G401 (cell line): ENCODE measurements around the gene TCF7L2. TPM values are rescaled to one million over a fixed set of nuclear protein-coding genes. Genes with fewer than 3 reads are reported as not detected.
A peak's percentile ranks its signal among the peaks of the same experiment; 100 is the strongest.

Experiments used
- DNase-seq: peaks from one replicate; pipeline ENCODE4 v3.0.0-alpha.2; 2015; ENCODE audit warnings: low spot score
- in situ Hi-C: cut with HindIII; loops from 2 replicates; pipeline ENCODE4 v1.10.0; 2016; ENCODE audit warnings: low sequenced_read_pairs, mixed read lengths
- total RNA-seq: library from RNA; depleted of rRNA; stranded (reverse); fragments of >200 nt; shearing (Covaris generic); gene quantifications from 2 replicates; pipeline ENCODE4 v1.2.3, GENCODE V29; 2014

The TCF7L2 gene
- total RNA-seq, 1 experiment from 2014 or later = 0.88 TPM

DNA sequence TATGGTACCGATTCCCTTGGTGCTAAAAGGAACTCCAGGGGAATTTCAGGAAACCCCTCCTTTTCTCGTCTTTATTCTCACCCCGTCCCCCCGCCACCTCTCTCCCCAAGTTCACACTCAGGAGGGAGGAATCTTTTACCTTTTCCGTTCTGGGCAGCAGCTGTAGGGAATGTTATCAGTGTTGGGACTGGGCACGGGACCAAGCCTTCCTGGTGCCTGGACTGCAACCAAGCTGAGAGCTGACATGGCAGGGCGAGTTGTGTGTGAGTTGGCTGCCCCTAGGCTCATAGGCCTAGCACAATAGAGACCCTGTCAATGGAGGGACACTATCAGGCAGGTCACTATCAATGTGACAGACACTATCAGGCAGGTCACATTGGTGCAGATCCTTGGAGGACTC, 121.4 kb downstream of the TCF7L2 start:
- in situ Hi-C loops = no loop called here
- no peak for DNase-seq

DNA sequence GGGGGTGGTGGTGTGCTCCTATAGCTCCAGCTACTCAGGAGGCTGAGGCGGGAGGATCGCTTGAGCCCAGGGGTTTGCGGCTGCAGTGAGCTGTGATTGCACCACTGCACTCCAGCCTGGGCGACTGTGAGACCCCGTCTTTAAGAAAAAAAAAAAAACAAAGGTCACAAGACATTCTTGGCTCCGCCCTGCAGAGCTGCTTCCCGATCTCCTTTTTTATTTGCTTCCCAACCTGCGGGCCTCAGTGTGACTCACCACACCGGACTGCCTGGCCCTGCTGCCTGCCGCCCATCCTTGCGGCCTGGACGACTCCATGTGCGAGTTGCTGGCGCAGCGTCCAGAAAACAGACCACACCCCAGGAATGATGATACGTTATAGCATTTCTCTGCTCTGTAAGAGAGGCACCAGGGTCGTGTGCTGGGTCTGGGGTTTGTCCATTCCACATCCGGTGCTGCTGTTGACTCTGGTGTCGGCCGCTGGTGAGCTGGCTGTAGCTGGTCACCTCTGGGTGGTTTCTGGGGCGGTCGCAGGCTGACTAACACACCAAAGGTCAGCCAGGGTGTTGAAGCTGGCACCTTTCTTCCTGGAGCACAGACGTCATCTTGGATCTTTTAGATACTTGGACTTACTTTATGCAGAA, 123.6 kb downstream of the TCF7L2 start:
- in situ Hi-C loops = no loop called here
- DNase-seq = no peak

DNA sequence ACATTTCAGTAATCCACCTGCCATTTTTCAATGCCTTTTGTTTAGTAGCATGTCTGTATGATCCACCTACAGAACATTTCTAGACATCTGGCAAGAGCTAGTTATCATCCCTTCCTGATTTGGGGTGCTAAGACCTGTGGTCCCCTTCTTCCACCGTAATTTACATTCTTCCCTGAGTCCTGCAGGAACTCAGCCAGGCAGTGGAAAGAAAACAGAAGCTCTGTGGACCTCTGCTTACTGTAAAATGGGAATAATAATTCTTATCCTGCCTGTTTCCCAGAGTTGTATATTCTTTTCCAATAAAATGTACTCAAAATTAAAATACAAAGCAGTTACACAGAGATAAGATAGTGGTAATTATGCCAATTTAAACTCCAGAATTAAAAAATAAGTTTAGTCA, 126.9 kb downstream of the TCF7L2 start:
- DNase-seq = no peak
- in situ Hi-C loops = no loop called here

DNA sequence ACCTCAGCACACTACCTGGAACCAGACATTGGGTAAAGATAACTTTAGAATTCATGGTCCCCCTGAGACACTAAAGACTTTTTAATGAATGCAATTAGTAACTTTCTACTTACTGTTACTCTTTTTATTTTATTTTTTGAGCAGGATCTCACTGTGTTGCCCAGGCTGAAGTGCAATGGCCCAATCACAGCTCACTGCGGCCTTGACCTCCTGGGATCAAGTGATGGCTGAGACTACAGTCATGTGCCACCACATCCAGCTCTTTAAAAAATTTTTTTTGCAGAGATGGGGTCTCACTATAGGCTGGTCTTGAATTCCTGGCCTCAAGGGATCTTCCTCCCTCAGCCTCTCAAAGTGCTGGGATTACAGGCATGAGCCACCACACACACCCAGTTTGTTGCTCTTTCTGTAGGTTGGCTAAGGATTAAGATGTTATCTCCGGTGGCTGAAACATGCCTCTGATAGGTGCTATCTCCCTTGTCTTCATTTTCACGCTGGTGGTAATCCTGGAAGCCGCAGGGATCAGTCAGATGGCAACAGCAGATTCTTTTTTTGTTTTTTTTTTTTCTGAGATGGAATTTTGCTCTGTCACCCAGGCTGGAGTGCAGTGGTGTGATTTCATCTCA, 128.3 kb downstream of the TCF7L2 start:
- DNase-seq = no peak
- in situ Hi-C loops = no loop called here

DNA sequence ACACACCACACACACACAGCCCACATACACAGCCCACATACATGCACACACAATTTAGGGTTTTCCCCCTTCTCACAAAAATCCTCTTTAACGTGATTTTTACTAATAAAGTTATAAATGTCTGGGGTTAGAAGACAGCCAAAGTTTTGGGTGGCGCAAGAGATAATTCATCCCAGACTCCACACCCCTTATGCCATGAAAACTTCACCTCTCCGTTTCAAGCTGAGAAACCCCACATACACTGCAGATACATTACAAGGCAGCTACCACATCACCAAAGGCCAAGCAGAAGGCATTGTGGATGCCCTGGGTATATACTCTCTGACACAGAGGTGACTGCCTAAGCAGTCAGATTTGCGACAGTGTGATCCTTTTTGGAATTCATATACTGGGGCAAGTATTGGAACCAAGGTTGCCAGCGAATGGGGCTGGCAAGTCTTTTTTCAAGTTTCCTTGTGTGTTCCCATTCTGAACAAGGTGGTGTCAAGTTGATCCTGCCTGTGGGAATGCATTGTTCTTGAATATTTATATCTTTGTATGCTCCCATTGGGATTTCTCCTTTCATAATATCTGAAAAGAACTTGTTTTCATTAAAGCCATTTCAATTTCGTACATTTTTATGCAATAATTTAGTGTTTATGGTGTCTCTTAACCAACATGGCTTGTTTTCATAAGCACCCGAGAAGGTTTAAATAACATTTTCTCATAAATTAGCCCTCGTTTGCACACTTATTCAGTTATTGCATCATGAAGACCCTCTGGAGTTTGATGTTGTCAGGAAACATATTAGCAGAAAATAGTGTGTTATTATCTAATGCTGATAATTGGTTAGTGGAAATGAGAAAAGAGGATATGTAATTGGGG, 130.2 kb downstream of the TCF7L2 start:
- in situ Hi-C loops = no loop called here
- no peak for DNase-seq

DNA sequence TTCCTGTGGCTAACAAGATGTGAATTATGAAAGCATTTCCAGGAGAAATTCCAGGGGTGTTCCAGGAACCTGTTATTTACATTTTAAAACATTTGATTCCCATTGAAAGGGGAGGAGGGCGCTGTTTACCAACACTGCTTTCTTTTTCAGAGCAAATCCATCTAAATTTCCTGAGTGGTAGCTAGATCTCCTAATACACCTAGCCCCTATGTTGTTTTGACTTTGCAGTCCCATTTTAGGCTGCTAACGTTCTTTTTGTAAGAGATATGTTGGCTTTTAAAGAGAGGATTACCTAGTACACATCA, 130.8 kb downstream of the TCF7L2 start:
- no peak for DNase-seq
- in situ Hi-C loops = no loop called here

DNA sequence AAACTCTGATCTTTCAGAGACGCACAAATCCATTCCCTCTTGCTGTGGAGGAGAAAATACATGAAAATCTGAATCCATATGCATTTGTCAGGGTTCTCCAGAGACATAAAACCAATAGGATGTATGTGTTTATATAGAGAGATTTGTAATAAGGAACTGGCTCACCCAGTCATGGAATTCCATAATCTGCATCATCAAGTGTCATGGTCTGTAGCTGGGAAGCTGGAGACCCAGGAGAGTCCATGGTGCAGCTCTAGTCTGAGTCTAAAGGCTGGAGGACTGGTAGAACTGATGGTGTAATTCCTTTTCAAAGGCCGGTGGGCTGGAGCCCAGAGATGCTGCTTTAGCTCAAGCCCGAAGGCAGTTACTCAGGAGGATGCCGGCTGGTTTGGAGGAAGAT, 134.0 kb downstream of the TCF7L2 start:
- DNase-seq = no peak
- in situ Hi-C loops = no loop called here

DNA sequence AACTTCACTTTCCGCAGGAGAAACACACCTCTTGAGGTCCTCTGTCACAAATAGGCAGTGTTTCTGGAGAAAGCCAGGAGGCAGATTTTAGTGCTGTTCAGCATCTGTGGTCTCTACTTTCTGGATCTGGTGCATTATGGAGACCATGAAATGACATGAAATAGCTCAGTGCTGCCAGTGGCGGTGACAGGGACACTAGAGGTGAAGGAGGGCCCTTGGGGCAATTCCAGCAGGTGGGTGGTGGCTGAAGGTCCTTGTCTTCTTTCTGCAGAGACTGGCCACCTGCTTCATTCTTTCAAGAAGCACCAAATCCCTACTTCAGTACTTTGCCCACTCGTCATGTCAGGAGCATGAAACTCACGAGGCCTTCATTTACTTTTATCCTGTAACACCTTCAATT, 135.7 kb downstream of the TCF7L2 start:
- DNase-seq = no peak
- in situ Hi-C loops = no loop called here

DNA sequence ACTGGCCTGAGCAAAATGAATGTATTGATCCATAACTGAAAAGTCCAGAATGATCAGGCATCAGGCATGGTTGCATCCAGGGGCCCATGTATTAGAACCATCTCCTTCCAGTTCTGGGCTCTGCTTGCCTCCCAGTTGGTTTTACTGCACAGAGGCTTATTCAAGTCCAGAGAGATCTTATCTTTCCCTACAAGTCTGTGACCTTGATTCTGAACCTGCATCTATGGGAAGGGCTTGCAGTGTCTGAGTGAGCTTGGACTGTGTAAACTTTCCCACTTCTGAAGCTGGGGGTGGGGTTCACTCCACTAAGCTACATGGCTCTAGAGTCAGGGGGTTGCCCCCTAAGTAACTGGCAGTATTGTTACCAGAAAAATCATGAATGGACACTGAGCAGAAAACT, 136.2 kb downstream of the TCF7L2 start:
- no peak for DNase-seq
- in situ Hi-C loops = no loop called here

DNA sequence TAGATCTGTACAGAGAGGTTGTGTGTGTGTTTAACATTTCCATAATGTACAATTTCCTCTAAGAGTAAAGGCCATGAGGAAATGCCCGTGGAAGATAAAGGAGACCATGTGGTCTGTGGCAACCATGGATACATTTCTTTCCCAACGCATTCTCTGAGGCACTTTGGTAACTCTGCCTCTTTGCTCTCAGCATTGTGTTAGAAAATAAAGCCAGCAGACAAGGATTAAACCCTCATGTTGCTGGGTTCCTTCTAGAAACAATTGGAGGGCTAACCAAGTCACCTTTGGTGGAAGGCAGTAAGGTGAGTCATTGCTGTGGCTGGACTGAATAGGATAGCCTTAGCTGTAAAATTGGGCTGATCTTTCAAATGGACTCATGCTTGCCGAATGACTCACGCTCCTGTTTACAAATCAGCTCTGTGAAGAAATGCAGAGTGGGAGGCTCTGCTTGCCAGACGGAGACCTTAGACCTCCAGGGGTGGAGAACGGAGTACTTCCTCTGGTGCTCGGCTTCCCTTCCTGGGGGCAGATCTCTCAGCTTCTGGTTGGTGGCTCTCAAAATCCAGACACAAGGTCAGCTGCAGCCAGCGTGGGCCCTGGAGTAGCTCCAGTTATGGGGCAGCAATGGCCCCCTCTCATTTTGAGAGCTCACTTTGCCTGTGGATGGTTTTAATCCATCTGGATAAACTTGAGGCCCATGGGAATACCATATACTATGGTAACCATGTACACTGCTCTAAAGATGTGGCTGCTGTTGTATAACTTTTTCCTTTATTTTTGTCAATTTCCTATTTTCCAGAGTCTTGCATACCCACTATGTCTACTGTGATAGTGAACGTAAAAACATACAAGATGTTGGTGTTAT, 137.3 kb downstream of the TCF7L2 start:
- no peak for DNase-seq
- in situ Hi-C loops = no loop called here

DNA sequence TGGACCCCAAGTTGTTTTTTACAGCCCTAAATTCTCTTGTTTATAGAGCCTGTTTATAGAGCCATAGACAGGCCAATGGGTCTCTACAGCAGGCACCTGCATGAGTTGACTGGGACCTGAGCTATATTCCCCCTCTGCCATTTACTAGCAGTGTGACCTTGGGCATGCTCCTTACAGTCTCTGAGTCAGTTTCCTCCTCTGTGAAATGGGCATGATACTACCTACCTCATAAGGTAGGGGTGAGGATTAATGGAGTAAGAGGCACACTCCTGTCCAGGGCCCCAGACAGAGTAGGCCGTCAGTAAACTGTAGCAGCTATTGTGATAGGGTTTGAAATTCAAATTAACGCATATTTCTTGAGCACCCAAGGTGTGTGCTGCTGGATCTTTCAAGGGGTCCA, 138.1 kb downstream of the TCF7L2 start:
- in situ Hi-C loops = no loop called here
- DNase-seq = no peak

DNA sequence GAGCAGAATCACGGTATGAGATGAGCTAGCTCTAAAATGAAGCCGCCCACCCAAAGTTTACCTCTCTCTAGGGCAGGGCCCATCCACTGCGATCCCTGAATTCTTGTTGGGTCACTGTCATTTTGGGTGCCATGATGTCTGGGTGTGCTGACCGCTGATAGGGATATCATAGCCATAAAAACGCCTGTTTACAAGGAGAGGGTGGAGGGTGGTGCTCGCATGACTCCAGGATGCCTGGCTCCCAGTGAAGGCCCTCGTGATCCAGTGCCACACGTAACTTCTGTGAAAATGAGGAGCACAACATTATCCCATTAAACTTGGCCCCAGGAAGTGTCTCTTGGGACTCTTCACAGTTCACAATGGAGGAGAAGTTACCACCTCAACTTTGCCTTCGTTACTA, 139.5 kb downstream of the TCF7L2 start:
- no peak for DNase-seq
- in situ Hi-C loops = no loop called here

DNA sequence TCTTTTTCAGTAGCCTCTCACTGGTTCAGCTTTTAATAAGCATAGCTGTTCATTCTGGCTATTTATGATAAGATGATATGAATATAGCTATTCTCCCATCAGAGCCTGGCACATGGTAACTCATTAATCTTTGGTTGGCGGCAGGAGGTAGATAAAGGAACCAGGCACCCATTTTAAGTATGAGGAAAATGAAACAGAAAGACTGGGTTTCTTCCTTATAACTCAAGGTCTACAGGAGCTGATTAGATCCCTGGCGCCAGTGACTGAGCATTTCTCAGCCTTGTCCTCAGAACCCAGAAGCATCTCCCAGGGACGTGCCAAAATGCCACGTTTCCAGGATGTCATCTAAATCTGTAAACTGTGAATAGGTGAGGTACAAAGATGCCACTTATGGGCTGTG, 141.9 kb downstream of the TCF7L2 start:
- in situ Hi-C loops = no loop called here
- no peak for DNase-seq

DNA sequence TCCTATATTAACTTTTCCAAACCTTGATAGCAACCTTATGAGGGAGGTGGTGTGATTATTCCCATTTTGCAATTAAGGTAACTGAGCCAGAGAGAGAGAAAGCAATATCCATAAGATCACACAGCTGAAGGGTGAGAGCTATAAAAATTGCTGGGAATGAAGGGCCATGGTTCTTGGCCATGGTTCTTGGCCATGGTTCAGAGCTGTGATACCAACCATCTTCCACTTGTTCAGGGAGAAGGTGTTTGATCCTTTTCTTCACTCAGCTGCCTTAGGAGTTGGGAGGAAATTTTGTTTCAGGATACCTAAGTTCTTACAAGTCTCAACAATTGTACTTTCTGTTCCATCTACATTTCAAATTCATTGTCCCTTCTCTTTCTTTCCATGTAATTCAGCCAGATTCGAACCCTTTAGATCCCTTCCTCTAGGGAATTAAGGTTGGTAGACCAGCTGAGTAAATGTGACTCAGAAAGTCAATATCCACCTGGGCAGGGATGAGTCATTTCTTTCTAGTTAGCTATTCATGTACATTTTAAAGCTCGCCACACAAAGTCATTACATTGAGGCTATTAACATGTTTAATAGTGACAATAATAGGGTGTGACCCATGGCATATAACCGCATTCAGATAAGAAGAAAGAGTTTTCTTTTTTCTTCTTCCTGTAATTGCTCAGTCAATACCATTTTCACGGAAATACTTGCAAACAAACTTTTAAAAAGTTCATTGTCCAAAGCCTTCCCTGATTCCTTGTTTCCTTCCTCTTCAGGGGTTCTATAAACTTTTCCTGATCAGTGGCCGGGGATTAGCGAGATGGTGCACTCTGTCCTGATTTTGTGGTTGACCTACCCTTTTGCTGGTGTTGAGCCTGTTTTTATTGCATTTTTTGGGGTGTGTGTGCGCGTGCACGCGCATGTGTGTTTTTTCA, 143.4 kb downstream of the TCF7L2 start:
- in situ Hi-C loops = no loop called here
- no peak for DNase-seq

DNA sequence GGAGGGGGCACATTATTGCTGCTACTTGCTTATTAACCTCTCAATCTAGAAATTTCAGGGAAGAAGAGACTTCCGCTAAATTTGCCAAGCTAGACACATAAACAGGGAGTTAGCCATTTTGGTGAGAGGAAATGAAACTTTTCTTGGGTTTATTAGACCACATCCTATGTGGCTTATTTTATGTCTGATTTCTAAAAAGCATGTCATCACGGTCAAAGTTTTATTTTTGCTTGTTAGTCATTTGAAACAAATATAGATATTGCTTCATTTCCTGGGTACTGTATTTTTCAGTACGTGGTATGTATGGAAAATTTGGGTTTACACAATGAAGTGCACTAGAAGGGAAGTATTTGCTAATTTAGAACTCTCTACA, 144.1 kb downstream of the TCF7L2 start:
- in situ Hi-C loops = no loop called here
- no peak for DNase-seq

DNA sequence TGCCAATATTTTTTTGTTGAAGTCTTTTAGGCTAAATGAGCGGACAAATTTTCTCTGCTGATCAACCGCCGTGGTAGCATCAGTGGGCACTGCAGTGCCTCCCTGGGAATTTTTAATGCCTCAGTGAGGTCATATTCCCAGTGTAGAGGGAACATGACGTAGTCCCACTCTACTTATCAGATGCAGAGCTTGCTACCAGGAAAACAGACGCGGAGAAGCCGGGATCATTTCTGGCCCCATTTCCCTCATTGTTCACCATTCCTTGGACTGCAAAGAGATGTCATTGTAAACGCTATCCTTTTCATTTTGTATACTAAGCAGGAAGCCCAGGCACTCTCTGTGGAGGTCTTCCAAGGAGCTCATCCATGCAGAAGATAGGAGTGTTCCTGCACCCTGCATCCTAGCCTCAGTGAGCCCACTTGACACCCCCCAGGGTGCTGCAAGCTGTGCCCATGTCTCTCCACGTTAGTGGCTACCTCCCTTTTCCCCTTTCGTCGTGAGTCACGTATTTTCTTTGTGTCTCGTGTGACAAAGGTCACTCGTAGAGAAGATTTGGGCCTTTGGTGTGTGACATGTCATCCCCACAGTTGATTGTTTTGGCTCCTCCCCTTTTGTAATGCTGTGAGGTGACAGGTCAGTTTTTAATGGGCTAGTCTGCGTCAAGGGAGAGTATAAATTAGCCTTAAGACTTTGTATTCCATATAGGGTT, 145.5 kb downstream of the TCF7L2 start:
- in situ Hi-C loops = no loop called here
- no peak for DNase-seq

DNA sequence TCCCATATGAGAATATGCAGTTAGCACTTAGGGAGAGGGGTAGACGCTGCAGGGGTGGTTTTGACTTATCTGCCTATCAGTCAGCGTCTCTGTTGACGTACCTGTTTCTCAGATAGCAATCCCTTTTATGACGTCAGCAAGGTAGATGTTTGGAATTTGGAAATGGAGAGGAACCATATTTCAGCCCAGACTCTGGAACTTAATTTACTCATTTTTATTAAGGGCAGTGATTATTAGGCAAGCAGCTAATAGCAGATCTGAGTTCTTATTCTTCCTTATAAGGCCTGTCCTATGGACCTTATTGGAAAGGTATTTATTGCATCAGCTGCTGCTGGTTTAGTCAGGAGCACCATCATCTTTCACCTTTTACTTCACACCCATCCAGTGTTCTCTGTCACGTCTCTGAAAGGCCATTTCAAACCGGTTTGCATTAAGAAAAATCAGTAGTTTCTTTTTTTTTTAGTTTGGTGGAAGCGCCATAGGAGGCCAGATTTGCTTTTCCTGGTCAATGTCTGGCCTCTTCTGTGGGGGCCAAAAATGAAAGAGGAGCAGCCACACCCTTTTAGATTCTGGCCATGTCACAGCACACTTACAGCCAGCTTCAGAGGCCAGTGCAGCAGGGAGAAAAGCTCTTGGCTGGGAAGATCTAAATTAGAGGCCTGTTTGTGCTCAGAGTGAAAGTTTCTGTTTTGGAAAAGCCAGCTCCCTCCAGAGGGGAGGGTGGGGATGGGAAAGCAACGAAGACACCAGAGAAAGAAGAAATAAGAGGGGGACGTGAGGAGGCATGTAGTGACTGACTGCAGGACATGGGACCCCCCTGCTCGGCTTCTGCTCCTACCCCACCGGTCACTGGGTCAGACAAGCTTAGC, 146.3 kb downstream of the TCF7L2 start:
- in situ Hi-C loops = no loop called here
- peak; percentile 13 for DNase-seq
